PFSK-1 (cell line): Measurements from ENCODE around the gene TH.

Experiments
- FOXP2 ChIP-seq: optimal IDR thresholded peaks from 2 replicates; pipeline ENCODE3; 2011; ENCODE audit warnings: borderline replicate concordance, control low read depth, inconsistent platforms; ENCODE audit not compliant: insufficient read depth; ENCODE audit errors: extremely low read length, extremely low read depth
- POLR2AphosphoS5 ChIP-seq: IDR thresholded peaks from 2 replicates; pipeline ENCODE4 v1.6.1; 2012; ENCODE audit warnings: low read depth, mild to moderate bottlenecking, control low read depth, low read length, moderate library complexity
- REST ChIP-seq, 2 experiments: IDR thresholded peaks; 2 replicates each; pipeline versions ENCODE4 v1.6.1 to v1.8.0; 2011 to 2012; ENCODE audit warnings: low read depth in 2 of 2, low read length in 2 of 2, control low read depth in 1 of 2, inconsistent platforms in 1 of 2, mild to moderate bottlenecking in 1 of 2, moderate library complexity in 1 of 2; ENCODE audit not compliant: insufficient read depth in 1 of 2
- SIN3A ChIP-seq: IDR thresholded peaks from 2 replicates; pipeline ENCODE4 v1.6.1; 2012; ENCODE audit warnings: mild to moderate bottlenecking, low read length, moderate library complexity, borderline replicate concordance; ENCODE audit not compliant: insufficient read depth
- TAF1 ChIP-seq: IDR thresholded peaks from 2 replicates; pipeline ENCODE4 v1.6.1; 2012; ENCODE audit warnings: low read length, control low read depth, borderline replicate concordance; ENCODE audit not compliant: insufficient read depth

- TF ChIP-seq POLR2AphosphoS5 (no peak), FOXP2 (no peak), TAF1 (no peak), REST (IDR thresholded peaks at IDR 0.05; ENCODE audit: insufficient read depth in 1 of 2, low read depth in 2 of 2, low read length in 2 of 2) (no peak), SIN3A (no peak)
These were observed 10.8 kb downstream of the TH start, which contains the start of gene INS for GRCh38 chr11:2160736-2161259.
